MM.1S (cell line): ENCODE data around the gene YY2.

ENCODE experiments used
- DNase-seq: peaks from one replicate; pipeline ENCODE4 v3.0.0-alpha.2; 2015
- H2AFZ ChIP-seq: fragments of 300-600 bp; sonication (generic); 2 replicates; pipeline ENCODE4 v1.6.0; 2016; ENCODE audit warnings: antibody characterized with exemption, low read length
- H3F3A ChIP-seq: fragments of 300-600 bp; sonication (generic); 2 replicates; pipeline ENCODE4 v1.6.1; 2016; ENCODE audit warnings: mild to moderate bottlenecking, antibody characterized with exemption, low read length, moderate library complexity, mixed read lengths; ENCODE audit not compliant: insufficient read depth
- H3K27ac ChIP-seq: fragments of 300-600 bp; sonication (generic); 2 replicates; pipeline ENCODE4 v1.5.1; 2016; ENCODE audit warnings: mild to moderate bottlenecking, low read length
- H3K27me3 ChIP-seq: fragments of 300-600 bp; sonication (generic); replicated peaks from 2 replicates; pipeline ENCODE4 v1.6.0; 2016; ENCODE audit warnings: low read length; ENCODE audit not compliant: insufficient read depth
- H3K36me3 ChIP-seq: fragments of 300-600 bp; sonication (generic); replicated peaks from 2 replicates; pipeline ENCODE4 v1.6.1; 2016; ENCODE audit warnings: mild to moderate bottlenecking, low read length, mixed read lengths; ENCODE audit not compliant: insufficient read depth
- H3K4me1 ChIP-seq: fragments of 300-600 bp; sonication (generic); 2 replicates; pipeline ENCODE4 v1.6.1; 2016; ENCODE audit warnings: low read length, mixed read lengths
- H3K4me2 ChIP-seq: fragments of 300-600 bp; sonication (generic); 2 replicates; pipeline ENCODE4 v1.6.0; 2016; ENCODE audit warnings: low read depth, low read length
- H3K4me3 ChIP-seq: fragments of 300-600 bp; sonication (generic); 2 replicates; pipeline ENCODE4 v1.5.1; 2016; ENCODE audit warnings: low read length, mixed read lengths
- H3K79me2 ChIP-seq: fragments of 300-600 bp; sonication (generic); 2 replicates; pipeline ENCODE4 v1.6.1; 2016; ENCODE audit warnings: mixed run types, low read length, mixed read lengths
- H3K9ac ChIP-seq: fragments of 300-600 bp; sonication (generic); 2 replicates; pipeline ENCODE4 v1.6.1; 2016; ENCODE audit warnings: low read length, mixed read lengths
- H3K9me2 ChIP-seq: fragments of 300-600 bp; sonication (generic); replicated peaks from 2 replicates; pipeline ENCODE4 v1.6.1; 2016; ENCODE audit warnings: mild to moderate bottlenecking, low read length, mixed read lengths; ENCODE audit not compliant: insufficient read depth
- H3K9me3 ChIP-seq: fragments of 300-600 bp; sonication (generic); replicated peaks from 2 replicates; pipeline ENCODE4 v1.6.1; 2016; ENCODE audit warnings: mild to moderate bottlenecking, low read length, mixed read lengths; ENCODE audit not compliant: insufficient read depth
- H4K20me1 ChIP-seq: fragments of 300-600 bp; sonication (generic); 2 replicates; pipeline ENCODE4 v1.6.1; 2016; ENCODE audit warnings: mild to moderate bottlenecking, low read length, moderate library complexity, mixed read lengths; ENCODE audit not compliant: insufficient read depth
- CTCF ChIP-seq: fragments of 300-600 bp; sonication (generic); IDR thresholded peaks from 2 replicates; pipeline ENCODE4 v1.5.1; 2016; ENCODE audit warnings: antibody characterized with exemption, low read length, mixed read lengths
- EZH2 ChIP-seq: fragments of 300-600 bp; sonication (generic); optimal IDR thresholded peaks from 2 replicates; pipeline ENCODE3; 2017; ENCODE audit warnings: low read depth, mild to moderate bottlenecking, antibody characterized with exemption, low read length, mixed read lengths
- EZH2phosphoT487 ChIP-seq: fragments of 300-600 bp; sonication (generic); IDR thresholded peaks from 2 replicates; pipeline ENCODE4 v1.6.1; 2018; ENCODE audit warnings: antibody characterized with exemption, low read length

Gene YY2

GRCh38 chrX:21881881-21882574 lies 26.2 kb downstream of the YY2 start:
- H3K79me2 ChIP-seq = no peaks in the 10 kb centered on the region
- no peaks in the 10 kb centered on the region for H3K9me2 ChIP-seq
- no peaks in the 10 kb centered on the region for H3K27me3 ChIP-seq
- no peak overlapping the region for H2AFZ ChIP-seq
- no peak for DNase-seq
- H3K4me1 ChIP-seq = no peaks in the 10 kb centered on the region
- TF ChIP-seq EZH2phosphoT487 = no peak
- TF ChIP-seq EZH2 = no peak
- H3K9ac ChIP-seq = no peak overlapping the region
- H3K36me3 ChIP-seq = no peaks in the 10 kb centered on the region
- H3K9me3 ChIP-seq = no peaks in the 10 kb centered on the region
- H3K4me2 ChIP-seq = no peak overlapping the region
- no peaks in the 10 kb centered on the region for H3F3A ChIP-seq
- H3K4me3 ChIP-seq = no peak overlapping the region
- H4K20me1 ChIP-seq = no peaks in the 10 kb centered on the region
- H3K27ac ChIP-seq = no peak overlapping the region

GRCh38 chrX:21883258-21883657 lies 27.5 kb downstream of the YY2 start:
- Histone ChIP-seq H2AFZ (no peak overlapping the region), H3K9ac (no peak overlapping the region), H4K20me1 (no peaks in the 10 kb centered on the region), H3F3A (no peaks in the 10 kb centered on the region), H3K27ac (no peak overlapping the region), H3K27me3 (no peaks in the 10 kb centered on the region), H3K79me2 (no peaks in the 10 kb centered on the region), H3K4me1 (no peaks in the 10 kb centered on the region), H3K36me3 (no peaks in the 10 kb centered on the region), H3K9me2 (no peaks in the 10 kb centered on the region), H3K9me3 (no peaks in the 10 kb centered on the region), H3K4me2 (no peak overlapping the region), H3K4me3 (no peak overlapping the region)
- no peak for TF ChIP-seq EZH2phosphoT487
- no peak for TF ChIP-seq CTCF
- no peak for TF ChIP-seq EZH2
- DNase-seq = no peak

GRCh38 chrX:21885568-21885967 lies 29.8 kb downstream of the YY2 start:
- Histone ChIP-seq H3K79me2 (no peaks in the 10 kb centered on the region), H3K4me2 (no peak overlapping the region), H3K9ac (no peak overlapping the region), H4K20me1 (no peaks in the 10 kb centered on the region), H3K36me3 (no peaks in the 10 kb centered on the region), H3K9me3 (no peaks in the 10 kb centered on the region), H3K4me3 (no peak overlapping the region), H3K27ac (no peak overlapping the region), H3K27me3 (no peaks in the 10 kb centered on the region), H3F3A (no peaks in the 10 kb centered on the region), H2AFZ (no peak overlapping the region), H3K9me2 (no peaks in the 10 kb centered on the region), H3K4me1 (no peaks in the 10 kb centered on the region)
- no peak for DNase-seq
- TF ChIP-seq CTCF = no peak
- TF ChIP-seq EZH2 = no peak
- no peak for TF ChIP-seq EZH2phosphoT487

- Histone ChIP-seq H3K27ac (no peak overlapping the region), H3K9me3 (no peaks in the 10 kb centered on the region), H3K9ac (no peak overlapping the region), H3F3A (no peaks in the 10 kb centered on the region), H3K79me2 (no peaks in the 10 kb centered on the region), H2AFZ (no peak overlapping the region), H4K20me1 (no peaks in the 10 kb centered on the region), H3K4me3 (no peak overlapping the region), H3K36me3 (no peaks in the 10 kb centered on the region), H3K4me2 (no peak overlapping the region), H3K4me1 (no peaks in the 10 kb centered on the region), H3K9me2 (no peaks in the 10 kb centered on the region), H3K27me3 (no peaks in the 10 kb centered on the region)
- DNase-seq = no peak
- TF ChIP-seq EZH2 (no peak), CTCF (no peak), EZH2phosphoT487 (no peak)
Observed at GRCh38 chrX:21905313-21905712, 49.5 kb downstream of the YY2 start.
